Fibroblast of lung (primary cell): ENCODE data around the gene CAMK2B. TPM values are rescaled to one million over a fixed set of nuclear protein-coding genes. Genes with fewer than 3 reads are reported as not detected.

ENCODE experiments used
- DNase-seq, 2 donors: peaks; one replicate each; pipeline versions ENCODE4 v3.0.0 to v3.0.0-alpha.2; 2010; ENCODE audit warnings: low read depth in 2 of 2
- H2AFZ ChIP-seq: 2 replicates; pipeline ENCODE4 v1.5.1; 2012; ENCODE audit warnings: low read length, control low read depth, inconsistent platforms
- H3K27ac ChIP-seq: 2 replicates; pipeline ENCODE4 v1.5.1; 2011; ENCODE audit warnings: low read length, control low read depth; ENCODE audit not compliant: insufficient read depth
- H3K27me3 ChIP-seq: 2 replicates; pipeline ENCODE4 v1.5.1; 2011; ENCODE audit warnings: mild to moderate bottlenecking, low read length; ENCODE audit not compliant: control insufficient read depth, insufficient read depth
- H3K36me3 ChIP-seq: 2 replicates; pipeline ENCODE4 v1.5.1; 2011; ENCODE audit warnings: low read length; ENCODE audit not compliant: control insufficient read depth, insufficient read depth
- H3K4me1 ChIP-seq: 2 replicates; pipeline ENCODE4 v1.5.1; 2011; ENCODE audit warnings: low read length; ENCODE audit not compliant: control insufficient read depth, insufficient read depth; ENCODE audit errors: extremely low read depth
- H3K4me2 ChIP-seq: 2 replicates; pipeline ENCODE4 v1.5.1; 2011; ENCODE audit warnings: low read length, control low read depth; ENCODE audit not compliant: insufficient read depth; ENCODE audit errors: extremely low read depth
- H3K4me3 ChIP-seq, 4 experiments: fragments of 200-600 bp in 1 of 4; sonication (generic) in 1 of 4; replicated peaks in 1 of 4; 2 replicates each; pipeline ENCODE4 v1.5.1; 2011 to 2016; ENCODE audit warnings: low read length in 4 of 4, low read depth in 3 of 4, mild to moderate bottlenecking in 3 of 4, control low read depth in 2 of 4, inconsistent platforms in 1 of 4, mixed read lengths in 1 of 4; ENCODE audit not compliant: insufficient read depth in 1 of 4; ENCODE audit errors: control extremely low read depth in 1 of 4
- H3K79me2 ChIP-seq: 2 replicates; pipeline ENCODE4 v1.5.1; 2012; ENCODE audit warnings: mild to moderate bottlenecking, low read length, inconsistent platforms; ENCODE audit not compliant: control insufficient read depth, insufficient read depth
- H3K9ac ChIP-seq: 2 replicates; pipeline ENCODE4 v1.5.1; 2011; ENCODE audit warnings: mild to moderate bottlenecking, low read length, control low read depth; ENCODE audit not compliant: insufficient read depth
- H3K9me3 ChIP-seq: 2 replicates; pipeline ENCODE4 v1.5.1; 2012; ENCODE audit warnings: low read depth, low read length; ENCODE audit not compliant: control insufficient read depth, insufficient read depth
- H4K20me1 ChIP-seq: 2 replicates; pipeline ENCODE4 v1.5.1; 2011; ENCODE audit warnings: low read length; ENCODE audit not compliant: control insufficient read depth, insufficient read depth; ENCODE audit errors: extremely low read depth
- CTCF ChIP-seq, 2 donors: IDR thresholded peaks in 1 of 2; conservative IDR thresholded peaks in 1 of 2; 1 replicate in 1 of 2; 2 replicates in 1 of 2; pipeline ENCODE4 v1.5.1; 2011 to 2012; ENCODE audit warnings: low read length in 2 of 2, control low read depth in 1 of 2, inconsistent platforms in 1 of 2, low read depth in 1 of 2, mild to moderate bottlenecking in 1 of 2
- EZH2 ChIP-seq: IDR thresholded peaks from 2 replicates; pipeline ENCODE4 v1.5.1; 2012; ENCODE audit warnings: low read length, control low read depth, mild to moderate bottlenecking; ENCODE audit errors: missing control alignments
- polyA plus RNA-seq, 2 donors: library from polyadenylated mRNA; depleted of rRNA in 1 of 2; stranded (reverse) in 1 of 2; unstranded in 1 of 2; fragments of >200 nt; gene quantifications; 2 replicates each; pipeline ENCODE4 v1.2.1, GENCODE V29; 2011 to 2012; ENCODE audit warnings: missing spikeins in 1 of 2
- total RNA-seq: library from RNA; depleted of rRNA; stranded (reverse); fragments of >200 nt; gene quantifications from 2 replicates; pipeline ENCODE4 v1.2.1, GENCODE V29; 2014

The CAMK2B gene
- total and polyA plus RNA-seq, 2 donors (not counting 1 experiment from before 2014, with no cell fraction given) = 0.06 to 0.17 TPM

GRCh38 chr7:44280993-44281721, 44.2 kb downstream of the CAMK2B start:
- H3K4me1 ChIP-seq = no peaks in the 10 kb centered on the region
- no peaks in the 10 kb centered on the region for H3K79me2 ChIP-seq
- H2AFZ ChIP-seq = no peak overlapping the region
- H3K9ac ChIP-seq = no peak overlapping the region
- no peak overlapping the region for H3K4me3 ChIP-seq
- no peaks in the 10 kb centered on the region for H4K20me1 ChIP-seq
- no peaks in the 10 kb centered on the region for H3K9me3 ChIP-seq
- peaks cover 4% of the 10 kb centered on the region for H3K27me3 ChIP-seq
- H3K27ac ChIP-seq = no peak overlapping the region
- H3K36me3 ChIP-seq = no peaks in the 10 kb centered on the region
- TF ChIP-seq EZH2 = no peak
- no peak for DNase-seq
- no peak overlapping the region for H3K4me2 ChIP-seq

- H3K79me2 ChIP-seq = no peaks in the 10 kb centered on the region
- peaks cover 7% of the 10 kb centered on the region for H3K27me3 ChIP-seq
- no peak for DNase-seq
- H2AFZ ChIP-seq = no peak overlapping the region
- TF ChIP-seq CTCF (conservative IDR thresholded peaks at IDR 0.05 in 1 of 2, IDR thresholded peaks at IDR 0.05 in 1 of 2; ENCODE audit: low read depth in 1 of 2, low read length in 2 of 2) (no peak), EZH2 (no peak)
- no peaks in the 10 kb centered on the region for H3K36me3 ChIP-seq
- no peak overlapping the region for H3K27ac ChIP-seq
- H3K4me2 ChIP-seq = no peak overlapping the region
- no peaks in the 10 kb centered on the region for H3K9me3 ChIP-seq
- H3K9ac ChIP-seq = no peak overlapping the region
- H4K20me1 ChIP-seq = no peaks in the 10 kb centered on the region
- H3K4me1 ChIP-seq = no peaks in the 10 kb centered on the region
- no peak overlapping the region for H3K4me3 ChIP-seq
Measured at GRCh38 chr7:44280636-44280992, 44.8 kb downstream of the CAMK2B start.

- Histone ChIP-seq H4K20me1 (no peaks in the 10 kb centered on the region), H3K27me3 (peaks cover 7% of the 10 kb centered on the region), H3K9me3 (no peaks in the 10 kb centered on the region), H3K4me2 (no peak overlapping the region), H3K4me1 (no peaks in the 10 kb centered on the region), H3K79me2 (no peaks in the 10 kb centered on the region), H3K9ac (no peak overlapping the region), H3K36me3 (no peaks in the 10 kb centered on the region), H3K27ac (no peak overlapping the region), H2AFZ (no peak overlapping the region), H3K4me3 (no peak overlapping the region)
- TF ChIP-seq EZH2 = no peak
- TF ChIP-seq CTCF (conservative IDR thresholded peaks at IDR 0.05 in 1 of 2, IDR thresholded peaks at IDR 0.05 in 1 of 2; ENCODE audit: low read depth in 1 of 2, low read length in 2 of 2) = no peak
- DNase-seq = no peak
Measured at GRCh38 chr7:44279731-44280505, 45.5 kb downstream of the CAMK2B start.
